ENCODE results near the gene RNF157. TPM values are rescaled to one million over a fixed set of nuclear protein-coding genes. Genes with fewer than 3 reads are reported as not detected.

The RNF157 gene
- total and polyA plus RNA-seq, 2 of the 13 experiments (the other 11 are each of a cell fraction or from before 2014, with no cell fraction given), result 0.44 to 1.5 TPM

DNA sequence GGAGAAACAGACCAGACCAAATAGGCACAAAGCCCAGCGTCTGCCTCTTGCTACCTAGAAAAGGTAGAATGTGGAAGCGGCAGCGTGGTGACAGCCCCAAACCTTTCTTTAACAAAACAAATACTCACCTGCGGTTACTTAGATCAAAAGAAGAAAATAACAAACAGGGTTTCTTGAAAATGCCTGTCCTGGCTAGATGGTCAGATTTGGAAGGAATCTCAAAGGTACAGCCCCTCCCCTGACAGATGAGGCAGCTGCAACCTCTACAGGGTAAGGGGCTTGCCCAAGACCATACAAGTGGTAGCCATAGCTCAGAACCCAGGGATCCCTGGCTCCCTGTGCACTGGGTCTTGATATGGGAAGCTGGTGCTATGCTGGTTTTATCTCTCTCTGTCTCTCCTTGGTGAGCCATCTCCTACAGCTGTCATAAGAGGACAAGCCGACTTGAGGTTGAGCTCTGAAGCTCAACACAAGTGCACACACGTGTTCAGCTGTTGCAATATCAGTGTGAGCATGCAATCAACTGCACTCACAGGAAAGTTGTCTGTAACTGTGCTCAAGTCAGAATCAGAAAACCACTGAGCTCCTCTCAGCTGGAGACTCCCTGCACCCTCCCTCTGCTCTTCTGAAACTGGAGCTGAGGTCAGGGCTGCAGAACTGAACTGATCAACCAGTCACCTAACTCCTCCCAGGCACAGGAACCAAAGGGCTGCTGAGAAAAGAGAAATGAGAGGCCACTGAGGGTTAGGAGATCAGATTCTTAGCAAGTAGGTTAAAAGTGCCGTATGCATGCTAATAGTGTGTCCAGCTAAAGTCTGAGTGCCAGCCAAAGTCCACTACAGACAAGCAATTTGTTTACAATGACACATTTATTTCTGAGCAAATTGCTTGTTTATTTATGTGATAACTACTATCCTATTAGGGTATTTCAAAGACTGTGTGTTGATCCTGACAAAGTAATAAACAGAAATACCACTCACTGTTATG lies 6.1 kb upstream of the RNF157 start (continued):
- TF ChIP-seq, protein P1, sequence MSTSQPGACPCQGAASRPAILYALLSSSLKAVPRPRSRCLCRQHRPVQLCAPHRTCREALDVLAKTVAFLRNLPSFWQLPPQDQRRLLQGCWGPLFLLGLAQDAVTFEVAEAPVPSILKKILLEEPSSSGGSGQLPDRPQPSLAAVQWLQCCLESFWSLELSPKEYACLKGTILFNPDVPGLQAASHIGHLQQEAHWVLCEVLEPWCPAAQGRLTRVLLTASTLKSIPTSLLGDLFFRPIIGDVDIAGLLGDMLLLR (CRISPR knock-in tag; IDR thresholded peaks at IDR 0.05), result no peak
- no peak for TF ChIP-seq IKZF4 (CRISPR knock-in tag; IDR thresholded peaks at IDR 0.05; ENCODE audit: borderline replicate concordance, low read depth, not compliant biosample characterization)
- TF ChIP-seq GATAD2A (CRISPR knock-in tag; IDR thresholded peaks at IDR 0.05), result peak; percentile 57; the same call in 1 of the 2 replicates
- peak; percentile 53 for TF ChIP-seq ELF3 (CRISPR knock-in tag; IDR thresholded peaks at IDR 0.05)
- TF ChIP-seq MXD4 (CRISPR knock-in tag; IDR thresholded peaks at IDR 0.05), result no peak
- no peak for TF ChIP-seq FIP1L1 (IDR thresholded peaks at IDR 0.05; ENCODE audit: borderline replicate concordance, insufficient read depth, low read depth, low read length)
- TF ChIP-seq, protein P2, sequence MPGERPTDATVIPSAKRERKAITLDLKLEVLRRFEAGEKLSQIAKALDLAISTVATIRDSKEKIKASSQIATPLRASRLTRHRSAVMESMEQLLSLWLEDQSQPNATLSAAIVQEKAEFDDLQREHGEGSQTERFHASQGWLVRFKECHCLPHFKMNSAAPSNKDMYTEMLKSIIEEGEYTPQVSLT (CRISPR knock-in tag; IDR thresholded peaks at IDR 0.05; ENCODE audit: borderline replicate concordance, low read depth), result no peak
- TF ChIP-seq ZNF577 (CRISPR knock-in tag; IDR thresholded peaks at IDR 0.05; ENCODE audit: borderline replicate concordance, low read depth), result no peak
- TF ChIP-seq ZNF678 (CRISPR knock-in tag; IDR thresholded peaks at IDR 0.05), result no peak
- TF ChIP-seq MED8 (CRISPR knock-in tag; IDR thresholded peaks at IDR 0.05; ENCODE audit: insufficient replicate concordance), result no peak
- TF ChIP-seq, protein P3, sequence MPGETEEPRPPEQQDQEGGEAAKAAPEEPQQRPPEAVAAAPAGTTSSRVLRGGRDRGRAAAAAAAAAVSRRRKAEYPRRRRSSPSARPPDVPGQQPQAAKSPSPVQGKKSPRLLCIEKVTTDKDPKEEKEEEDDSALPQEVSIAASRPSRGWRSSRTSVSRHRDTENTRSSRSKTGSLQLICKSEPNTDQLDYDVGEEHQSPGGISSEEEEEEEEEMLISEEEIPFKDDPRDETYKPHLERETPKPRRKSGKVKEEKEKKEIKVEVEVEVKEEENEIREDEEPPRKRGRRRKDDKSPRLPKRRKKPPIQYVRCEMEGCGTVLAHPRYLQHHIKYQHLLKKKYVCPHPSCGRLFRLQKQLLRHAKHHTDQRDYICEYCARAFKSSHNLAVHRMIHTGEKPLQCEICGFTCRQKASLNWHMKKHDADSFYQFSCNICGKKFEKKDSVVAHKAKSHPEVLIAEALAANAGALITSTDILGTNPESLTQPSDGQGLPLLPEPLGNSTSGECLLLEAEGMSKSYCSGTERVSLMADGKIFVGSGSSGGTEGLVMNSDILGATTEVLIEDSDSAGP (CRISPR knock-in tag; IDR thresholded peaks at IDR 0.05; ENCODE audit: borderline replicate concordance), result no peak
- TF ChIP-seq CCAR2 (optimal IDR thresholded peaks at IDR 0.05; ENCODE audit: low read depth, low read length), result no peak
- TF ChIP-seq NCOR1 (IDR thresholded peaks at IDR 0.05; ENCODE audit: borderline replicate concordance, low read length), result peak; percentile 47; the same call in 1 of the 2 replicates
- TF ChIP-seq HINFP (CRISPR knock-in tag; IDR thresholded peaks at IDR 0.05; ENCODE audit: low read depth), result 0 out of 2 replicates have a peak, but pooled peaks have one; percentile 33
- TF ChIP-seq ZNF276 (CRISPR knock-in tag; IDR thresholded peaks at IDR 0.05; ENCODE audit: low read depth), result no peak
- TF ChIP-seq, protein P4, sequence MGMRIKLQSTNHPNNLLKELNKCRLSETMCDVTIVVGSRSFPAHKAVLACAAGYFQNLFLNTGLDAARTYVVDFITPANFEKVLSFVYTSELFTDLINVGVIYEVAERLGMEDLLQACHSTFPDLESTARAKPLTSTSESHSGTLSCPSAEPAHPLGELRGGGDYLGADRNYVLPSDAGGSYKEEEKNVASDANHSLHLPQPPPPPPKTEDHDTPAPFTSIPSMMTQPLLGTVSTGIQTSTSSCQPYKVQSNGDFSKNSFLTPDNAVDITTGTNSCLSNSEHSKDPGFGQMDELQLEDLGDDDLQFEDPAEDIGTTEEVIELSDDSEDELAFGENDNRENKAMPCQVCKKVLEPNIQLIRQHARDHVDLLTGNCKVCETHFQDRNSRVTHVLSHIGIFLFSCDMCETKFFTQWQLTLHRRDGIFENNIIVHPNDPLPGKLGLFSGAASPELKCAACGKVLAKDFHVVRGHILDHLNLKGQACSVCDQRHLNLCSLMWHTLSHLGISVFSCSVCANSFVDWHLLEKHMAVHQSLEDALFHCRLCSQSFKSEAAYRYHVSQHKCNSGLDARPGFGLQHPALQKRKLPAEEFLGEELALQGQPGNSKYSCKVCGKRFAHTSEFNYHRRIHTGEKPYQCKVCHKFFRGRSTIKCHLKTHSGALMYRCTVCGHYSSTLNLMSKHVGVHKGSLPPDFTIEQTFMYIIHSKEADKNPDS (CRISPR knock-in tag; IDR thresholded peaks at IDR 0.05), result 0 out of 2 replicates have a peak, but pooled peaks have one; percentile 36
- no peak; the same call in 1 of the 2 replicates for TF ChIP-seq GATA4 (IDR thresholded peaks at IDR 0.05; ENCODE audit: borderline replicate concordance, low read depth)
